Caco-2 (cell line): ENCODE results near the gene LAPTM4A. TPM values are rescaled to one million over a fixed set of nuclear protein-coding genes. Genes with fewer than 3 reads are reported as not detected.

Experiments
- BruUV-seq: library from RNA; stranded (reverse); fragments of 400-500 nt; replicated peaks from 2 replicates; lab custom pipeline; 2021; lab: Mats Ljungman, UMichigan
- CTCF ChIA-PET: fragments of 300-600 bp; sonication (Branson Sonifier 250); formaldehyde crosslinking; loops from one replicate; lab custom pipeline; 2022; ENCODE audit warnings: antibody characterized with exemption; lab: Charles Lee
- POLR2A ChIA-PET: fragments of 300-600 bp; sonication (Branson Sonifier 250); formaldehyde crosslinking; loops from one replicate; lab custom pipeline; 2022; ENCODE audit warnings: antibody characterized with exemption; lab: Charles Lee
- DNase-seq, 2 experiments: peaks; one replicate each; pipeline versions ENCODE4 v3.0.0 to v3.0.0-alpha.2; 2020 to 2022
- H3K27me3 ChIP-seq: replicated peaks from 2 replicates; pipeline ENCODE4 v1.6.0; 2011; ENCODE audit warnings: low read length; ENCODE audit not compliant: control insufficient read depth, insufficient read depth
- H3K36me3 ChIP-seq: 2 replicates; pipeline ENCODE4 v1.5.1; 2011; ENCODE audit warnings: low read length; ENCODE audit not compliant: control insufficient read depth, insufficient read depth
- H3K4me1 ChIP-seq: fragments of 250-450 bp; sonication (Bioruptor Pico); 2 replicates; pipeline ENCODE4 v1.5.1; 2020; ENCODE audit warnings: mild to moderate bottlenecking
- H3K4me3 ChIP-seq: 2 replicates; pipeline ENCODE4 v1.5.1; 2011; ENCODE audit warnings: low read depth, mild to moderate bottlenecking, control low read depth, low read length
- H3K9me3 ChIP-seq: fragments of 250-450 bp; sonication (Bioruptor Pico); 2 replicates; pipeline ENCODE4 v1.5.1; 2020; ENCODE audit warnings: mild to moderate bottlenecking, moderate library complexity
- H3K27ac Mint-ChIP-seq: one replicate; pipeline ENCODE4 v1.8.0; 2022; ENCODE audit warnings: mixed read lengths; ENCODE audit not compliant: unreplicated experiment
- H3K27me3 Mint-ChIP-seq: one replicate; pipeline ENCODE4 v1.8.0; 2022; ENCODE audit warnings: mixed read lengths; ENCODE audit not compliant: insufficient read depth, unreplicated experiment
- H3K36me3 Mint-ChIP-seq: one replicate; pipeline ENCODE4 v1.8.0; 2022; ENCODE audit warnings: mild to moderate bottlenecking, mixed read lengths; ENCODE audit not compliant: insufficient read depth, unreplicated experiment
- H3K4me1 Mint-ChIP-seq: one replicate; pipeline ENCODE4 v1.8.0; 2022; ENCODE audit warnings: low read depth, mixed read lengths; ENCODE audit not compliant: unreplicated experiment
- H3K4me3 Mint-ChIP-seq: one replicate; pipeline ENCODE4 v1.8.0; 2022; ENCODE audit warnings: mild to moderate bottlenecking, moderate library complexity, mixed read lengths; ENCODE audit not compliant: unreplicated experiment
- H3K9me3 Mint-ChIP-seq: one replicate; pipeline ENCODE4 v1.8.0; 2022; ENCODE audit warnings: mixed read lengths; ENCODE audit not compliant: unreplicated experiment
- CTCF ChIP-seq, 2 experiments: fragments of 200-600 bp in 1 of 2; IDR thresholded peaks; 1 replicate in 1 of 2; 2 replicates in 1 of 2; pipeline versions ENCODE4 v1.5.1 to v1.8.0; 2011 to 2022; ENCODE audit warnings: antibody characterized with exemption in 1 of 2, control low read depth in 1 of 2, inconsistent platforms in 1 of 2, low read depth in 1 of 2, low read length in 1 of 2, mild to moderate bottlenecking in 1 of 2, moderate library complexity in 1 of 2; ENCODE audit not compliant: insufficient read depth in 1 of 2, severe bottlenecking in 1 of 2, unreplicated experiment in 1 of 2
- intact Hi-C: fragments of 100-400 bp; cut with micrococcal nuclease; formaldehyde crosslinking; loops from one replicate; pipeline ENCODE4 v1.10.0; 2022; ENCODE audit not compliant: unreplicated experiment
- total RNA-seq: library from RNA; stranded (reverse); gene quantifications from 2 replicates; pipeline ENCODE4 v1.2.3, GENCODE V29; 2022

The LAPTM4A gene
- total RNA-seq, 1 experiment from 2014 or later = 140 TPM

- intact Hi-C loops = no loop called here
- H3K9me3 ChIP-seq = no peaks in the 10 kb centered on the region
- POLR2A ChIA-PET = no interaction called here
- Mint-ChIP-seq H3K27ac (no peak overlapping the region), H3K27me3 (peaks cover 3% of the 10 kb centered on the region), H3K36me3 (no peaks in the 10 kb centered on the region), H3K4me3 (no peak overlapping the region), H3K9me3 (no peaks in the 10 kb centered on the region), H3K4me1 (peaks cover 8% of the 10 kb centered on the region)
- H3K36me3 ChIP-seq = no peaks in the 10 kb centered on the region
- no peak overlapping the region for H3K4me3 ChIP-seq
- CTCF ChIA-PET = no interaction called here
- no peak for DNase-seq
- BruUV-seq = no TSS peak
- TF ChIP-seq CTCF (IDR thresholded peaks at IDR 0.05; ENCODE audit: insufficient read depth in 1 of 2, low read depth in 1 of 2, low read length in 1 of 2, severe bottlenecking in 1 of 2, unreplicated experiment in 1 of 2) = no peak
- peaks cover 27% of the 10 kb centered on the region for H3K4me1 ChIP-seq
- no peaks in the 10 kb centered on the region for H3K27me3 ChIP-seq
Observed at GRCh38 chr2:20057268-20057667, 5.8 kb upstream of the LAPTM4A start.

- Mint-ChIP-seq H3K36me3 (no peaks in the 10 kb centered on the region), H3K9me3 (no peaks in the 10 kb centered on the region), H3K27me3 (peaks cover 3% of the 10 kb centered on the region), H3K4me1 (peaks cover 14% of the 10 kb centered on the region), H3K4me3 (no peak overlapping the region), H3K27ac (no peak overlapping the region)
- H3K36me3 ChIP-seq = no peaks in the 10 kb centered on the region
- H3K27me3 ChIP-seq = no peaks in the 10 kb centered on the region
- peaks cover 27% of the 10 kb centered on the region for H3K4me1 ChIP-seq
- ChIA-PET POLR2A (interaction anchor here (0.5 kb wide), 1 partner anchor 70 kb away, joined by 3 read pairs; no protein-coding TSS in a partner anchor), CTCF (interaction anchor here (0.8 kb wide), 1 partner anchor 99 kb away, joined by 3 read pairs; no protein-coding TSS in a partner anchor)
- BruUV-seq = no TSS peak
- TF ChIP-seq CTCF (IDR thresholded peaks at IDR 0.05; ENCODE audit: insufficient read depth in 1 of 2, low read depth in 1 of 2, low read length in 1 of 2, severe bottlenecking in 1 of 2, unreplicated experiment in 1 of 2) = no peak
- H3K4me3 ChIP-seq = no peak overlapping the region
- H3K9me3 ChIP-seq = no peaks in the 10 kb centered on the region
- intact Hi-C loops = loop anchor here (1.0 kb wide), 1 partner anchor 43 kb away; no protein-coding TSS in a partner anchor
- no peak for DNase-seq
Observed at GRCh38 chr2:20054931-20055330, 3.5 kb upstream of the LAPTM4A start.

DNA sequence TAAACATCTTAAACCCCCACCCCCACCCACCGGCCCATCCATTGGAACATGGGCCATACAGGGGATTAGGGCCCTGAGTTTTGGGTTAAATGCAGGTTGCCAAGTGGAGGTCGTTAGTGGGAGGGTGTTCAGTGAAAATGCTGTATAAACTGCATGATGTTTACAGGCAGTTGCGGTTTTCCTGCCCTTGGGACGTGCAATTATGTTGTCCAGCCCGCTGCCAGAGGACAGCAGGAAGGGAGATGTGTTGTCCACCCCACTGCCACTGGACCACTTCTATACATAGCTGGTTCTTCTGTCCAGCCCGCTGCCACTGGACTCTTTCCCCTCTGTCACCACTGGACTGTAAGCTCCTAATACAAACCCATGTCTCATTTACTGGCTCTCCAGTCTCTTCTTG lies 2.7 kb upstream of the LAPTM4A start:
- no peak for TF ChIP-seq CTCF (IDR thresholded peaks at IDR 0.05; ENCODE audit: insufficient read depth in 1 of 2, low read depth in 1 of 2, low read length in 1 of 2, severe bottlenecking in 1 of 2, unreplicated experiment in 1 of 2)
- no peaks in the 10 kb centered on the region for H3K36me3 ChIP-seq
- H3K27me3 ChIP-seq = no peaks in the 10 kb centered on the region
- ChIA-PET CTCF (no interaction called here), POLR2A (no interaction called here)
- no peaks in the 10 kb centered on the region for H3K9me3 ChIP-seq
- no peak overlapping the region for H3K27ac Mint-ChIP-seq
- no peaks in the 10 kb centered on the region for H3K36me3 Mint-ChIP-seq
- H3K27me3 Mint-ChIP-seq = peaks cover 3% of the 10 kb centered on the region
- BruUV-seq = no TSS peak
- H3K4me1 ChIP-seq = peaks cover 27% of the 10 kb centered on the region
- H3K4me1 Mint-ChIP-seq = peaks cover 21% of the 10 kb centered on the region
- no peak for DNase-seq
- no peak overlapping the region for H3K4me3 Mint-ChIP-seq
- H3K4me3 ChIP-seq = no peak overlapping the region
- intact Hi-C loops = no loop called here
- H3K9me3 Mint-ChIP-seq = no peaks in the 10 kb centered on the region
